GM21576 (cell line): ENCODE results near the gene CFAP141.

Source experiments
- ATAC-seq: cut with Tn5 transposase; IDR thresholded peaks from one replicate; pipeline ENCODE4 v1.9.1; 2021; ENCODE audit warnings: mild to moderate bottlenecking, moderate library complexity; ENCODE audit not compliant: unreplicated experiment

The CFAP141 gene

GRCh38 chr1:154171880-154172279 lies 34.3 kb downstream of the CFAP141 start:
- ATAC-seq = no peak

GRCh38 chr1:154171223-154171583 lies 34.9 kb downstream of the CFAP141 start:
- ATAC-seq = no peak

GRCh38 chr1:154170547-154171222 lies 35.4 kb downstream of the CFAP141 start:
- no peak for ATAC-seq

GRCh38 chr1:154167461-154167860 lies 38.7 kb downstream of the CFAP141 start:
- no peak for ATAC-seq

GRCh38 chr1:154166207-154166606 lies 39.9 kb downstream of the CFAP141 start:
- no peak for ATAC-seq

- no peak for ATAC-seq
Measured at GRCh38 chr1:154159554-154159953, 46.6 kb downstream of the CFAP141 start.

- ATAC-seq = peak; percentile 34
Measured at GRCh38 chr1:154158307-154159125, 47.6 kb downstream of the CFAP141 start.

GRCh38 chr1:154157520-154158306 lies 48.4 kb downstream of the CFAP141 start:
- peak; percentile 74 for ATAC-seq

GRCh38 chr1:154155251-154155650 lies 50.9 kb downstream of the CFAP141 start:
- no peak for ATAC-seq

GRCh38 chr1:154154534-154155191 lies 51.5 kb downstream of the CFAP141 start, which contains the start of gene NUP210L:
TSS of gene NUP210L (minus strand) at chr1:154155073.
- no peak for ATAC-seq

GRCh38 chr1:154154053-154154452 lies 52.1 kb downstream of the CFAP141 start:
- ATAC-seq = no peak

- ATAC-seq = no peak
Measured at GRCh38 chr1:154151311-154151710, 54.8 kb downstream of the CFAP141 start.
